ENCODE measurements around the gene KCNJ11.

DNA sequence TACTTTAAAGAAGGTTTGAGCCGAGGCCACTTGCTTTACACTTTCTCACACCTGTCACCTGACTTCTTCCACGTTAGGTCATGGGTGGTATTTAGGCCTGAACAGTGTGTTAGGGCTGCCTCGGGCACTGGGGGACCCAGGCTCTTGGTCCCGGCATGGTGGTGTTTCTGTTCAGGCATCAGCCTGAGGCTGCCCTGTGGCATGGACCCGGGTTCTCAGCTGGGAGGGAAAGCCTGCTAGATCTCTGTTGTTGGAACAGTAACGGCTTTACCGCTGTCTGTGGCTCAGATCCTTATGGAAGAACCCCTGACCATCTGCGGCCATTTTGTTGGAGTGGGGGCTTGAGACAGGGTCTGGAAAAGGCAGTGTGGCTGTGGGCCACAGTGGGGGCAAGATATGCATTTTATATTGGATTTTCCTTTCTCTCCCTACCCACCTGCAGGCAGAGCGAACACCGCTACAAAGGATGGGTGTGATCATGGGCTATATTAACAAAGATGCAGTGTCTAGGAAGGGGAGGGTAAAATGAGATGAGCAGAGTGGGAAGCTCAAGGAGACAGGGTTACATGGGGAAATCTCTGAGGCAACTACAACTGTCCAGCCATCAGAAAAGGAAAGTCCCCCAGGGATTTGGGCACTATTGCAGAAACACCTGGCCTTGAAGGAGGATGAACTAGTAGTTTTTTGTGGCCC, 1.6 kb upstream of the KCNJ11 start:
- TF ChIP-seq EZH2 (IDR thresholded peaks at IDR 0.05; ENCODE audit: insufficient read depth, poor library complexity, severe bottlenecking), result no peak
- TF ChIP-seq EZH2phosphoT487 (IDR thresholded peaks at IDR 0.05; ENCODE audit: insufficient read depth, low read depth), result no peak
